ENCODE data around the gene SLFN14. TPM values are rescaled to one million over a fixed set of nuclear protein-coding genes. Genes with fewer than 3 reads are reported as not detected.
A peak's percentile ranks its signal among the peaks of the same experiment; 100 is the strongest.

Gene SLFN14
- total and polyA plus RNA-seq, 2 experiments from 2014 or later = 0.10 TPM; not detected in 1

- H3K36me3 ChIP-seq (ENCODE audit: insufficient read depth) = peaks cover 4% of the 10 kb centered on the region; the same call in 1 of the 2 replicates
- H3K79me2 ChIP-seq (replicated peaks; ENCODE audit: insufficient read depth) = peaks cover 49% of the 10 kb centered on the region
- peak overlapping the region; percentile 93 for H3K4me3 ChIP-seq
- peak overlapping the region; percentile 99 for H3K4me2 ChIP-seq
- no peak overlapping the region for H3K27ac ChIP-seq (ENCODE audit: low read depth)
- DNase-seq (ENCODE audit: low spot score) (no peak), ATAC-seq (no peak)
- TF ChIP-seq ZNF462 (CRISPR knock-in tag; IDR thresholded peaks at IDR 0.05) (no peak), EZH2 (IDR thresholded peaks at IDR 0.05; ENCODE audit: low read depth, unreplicated experiment) (no peak), EZH2phosphoT487 (IDR thresholded peaks at IDR 0.05; ENCODE audit: unreplicated experiment) (no peak), POLR2AphosphoS5 (IDR thresholded peaks at IDR 0.05; ENCODE audit: low read depth) (no peak), CREB1 (CRISPR knock-in tag; IDR thresholded peaks at IDR 0.05; ENCODE audit: low read depth) (no peak), STAT1 (IDR thresholded peaks at IDR 0.05; ENCODE audit: unreplicated experiment) (no peak)
- peaks cover 17% of the 10 kb centered on the region for H3K4me1 ChIP-seq (ENCODE audit: insufficient read depth)
- H3K27me3 ChIP-seq (ENCODE audit: insufficient read depth) = peaks cover 5% of the 10 kb centered on the region; the same call in 1 of the 2 replicates
- peak overlapping the region; percentile 48; the same call in 1 of the 2 replicates for H3K27ac Mint-ChIP-seq
- H3F3A ChIP-seq (replicated peaks; ENCODE audit: low read depth) = no peaks in the 10 kb centered on the region
- H3K9me3 Mint-ChIP-seq = no peaks in the 10 kb centered on the region
- H3K27me3 Mint-ChIP-seq (ENCODE audit: insufficient read depth, low read depth, poor library complexity) = peaks cover 17% of the 10 kb centered on the region
- peaks cover 6% of the 10 kb centered on the region; the same call in 1 of the 3 replicates for H3K36me3 Mint-ChIP-seq (ENCODE audit: low read depth)
- no peaks in the 10 kb centered on the region for H3K9me2 ChIP-seq (ENCODE audit: insufficient read depth)
- H3K4me3 Mint-ChIP-seq = peak overlapping the region; percentile 97
- H4K20me1 ChIP-seq (replicated peaks; ENCODE audit: insufficient read depth) = peaks cover 17% of the 10 kb centered on the region
- H2AFZ ChIP-seq = no peak overlapping the region
- H3K4me1 Mint-ChIP-seq = peaks cover 19% of the 10 kb centered on the region
Measured at GRCh38 chr17:35569405-35569804, 8.8 kb upstream of the SLFN14 start.

GRCh38 chr17:35568561-35568960, 7.9 kb upstream of the SLFN14 start:
- H3K27ac Mint-ChIP-seq = peak overlapping the region; percentile 96
- peak; percentile 43 for ATAC-seq
- peaks cover 19% of the 10 kb centered on the region for H3K4me1 Mint-ChIP-seq
- peak overlapping the region; percentile 97 for H3K4me3 Mint-ChIP-seq
- H3K27me3 Mint-ChIP-seq (ENCODE audit: insufficient read depth, low read depth, poor library complexity) = peaks cover 17% of the 10 kb centered on the region
- H3K79me2 ChIP-seq (replicated peaks; ENCODE audit: insufficient read depth) = peaks cover 49% of the 10 kb centered on the region
- H2AFZ ChIP-seq = peak overlapping the region; percentile 83
- H3K4me1 ChIP-seq (ENCODE audit: insufficient read depth) = peaks cover 17% of the 10 kb centered on the region
- H3K9me3 Mint-ChIP-seq = no peaks in the 10 kb centered on the region
- no peaks in the 10 kb centered on the region for H3F3A ChIP-seq (replicated peaks; ENCODE audit: low read depth)
- peaks cover 17% of the 10 kb centered on the region for H4K20me1 ChIP-seq (replicated peaks; ENCODE audit: insufficient read depth)
- peak overlapping the region; percentile 73 for H3K27ac ChIP-seq (ENCODE audit: low read depth)
- no peaks in the 10 kb centered on the region for H3K36me3 ChIP-seq (ENCODE audit: insufficient read depth)
- peak overlapping the region; percentile 93 for H3K4me3 ChIP-seq
- H3K36me3 Mint-ChIP-seq (ENCODE audit: low read depth) = peaks cover 6% of the 10 kb centered on the region; the same call in 1 of the 3 replicates
- H3K4me2 ChIP-seq = peak overlapping the region; percentile 99
- H3K27me3 ChIP-seq (ENCODE audit: insufficient read depth) = peaks cover 14% of the 10 kb centered on the region; the same call in 1 of the 2 replicates
- H3K9me2 ChIP-seq (ENCODE audit: insufficient read depth) = no peaks in the 10 kb centered on the region
- DNase-seq (ENCODE audit: low spot score) = peak; percentile 42
- no peak for TF ChIP-seq EZH2phosphoT487 (IDR thresholded peaks at IDR 0.05; ENCODE audit: unreplicated experiment)
- TF ChIP-seq CREB1 (CRISPR knock-in tag; IDR thresholded peaks at IDR 0.05; ENCODE audit: low read depth) = no peak
- no peak for TF ChIP-seq ZNF462 (CRISPR knock-in tag; IDR thresholded peaks at IDR 0.05)
